Kidney capillary endothelial cell (primary cell): ENCODE results near the gene EVC.
"Not testable (repeated sequence)": the region's sequence is repeated elsewhere in the genome, so short reads cannot be mapped to it uniquely, and the experiment has no call there.

Experiments used
- DNase-seq: peaks from one replicate; pipeline ENCODE4 v3.0.0-alpha.2; 2018; ENCODE audit warnings: low spot score

EVC gene

GRCh38 chr4:5851637-5852301 is 140.8 kb downstream of the EVC start:
- no peak for DNase-seq

DNA sequence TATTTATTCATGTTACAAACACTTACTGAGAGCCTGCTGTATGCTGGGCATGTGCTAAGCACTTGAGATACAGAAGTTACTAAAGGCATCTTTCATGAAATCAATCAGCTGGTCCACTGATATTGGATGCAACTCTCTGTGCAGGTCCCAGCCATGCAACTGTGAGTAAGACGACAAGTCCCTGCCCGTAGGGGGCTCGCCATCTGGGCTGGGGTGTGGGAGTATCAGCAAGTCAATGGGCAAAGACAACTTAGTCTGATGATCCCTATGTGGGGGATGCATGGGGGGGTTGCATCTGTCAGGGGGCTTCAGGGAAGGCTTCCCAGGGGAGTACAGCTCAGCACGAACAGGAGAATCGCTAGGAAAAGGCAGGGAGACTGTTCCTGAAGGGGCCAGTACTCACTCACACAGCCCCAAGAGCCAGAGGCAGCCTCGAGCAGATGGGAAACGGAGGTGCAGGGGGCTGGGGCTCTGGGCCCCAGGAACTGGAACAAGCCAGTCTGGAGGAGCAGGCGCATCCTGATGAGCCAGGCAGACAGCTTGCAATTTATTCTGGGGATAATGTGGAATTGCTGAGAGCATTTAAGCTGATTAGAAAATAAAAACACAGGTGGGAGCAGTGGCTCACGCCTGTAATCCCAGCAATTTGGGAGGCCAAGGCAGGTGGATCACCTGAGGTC is 141.7 kb downstream of the EVC start:
- DNase-seq: no peak

DNA sequence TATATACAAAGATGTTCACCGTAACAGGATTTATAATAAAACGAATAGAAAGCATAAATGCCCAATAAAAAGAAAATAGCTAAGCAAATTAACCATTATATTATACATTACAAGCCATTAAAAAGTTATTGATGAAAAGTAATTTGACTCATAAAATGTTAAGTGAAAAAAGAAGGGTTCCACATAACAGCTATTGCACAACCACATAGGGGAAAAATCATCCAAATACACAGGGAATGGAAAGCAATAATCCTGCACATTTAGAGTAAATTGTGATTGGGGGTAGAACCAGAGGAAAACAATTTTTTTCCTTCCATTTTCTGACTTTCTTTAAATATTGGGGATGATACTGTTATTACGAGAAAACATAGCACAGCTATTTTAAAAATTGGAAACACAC is 143.9 kb downstream of the EVC start:
- no peak for DNase-seq

- not testable (repeated sequence) for DNase-seq
These were observed 145.4 kb downstream of the EVC start for GRCh38 chr4:5856362-5856761.

- no peak for DNase-seq
These were observed 146.2 kb downstream of the EVC start for GRCh38 chr4:5857199-5857598.

GRCh38 chr4:5858020-5858769 is 147.2 kb downstream of the EVC start:
- no peak for DNase-seq

DNA sequence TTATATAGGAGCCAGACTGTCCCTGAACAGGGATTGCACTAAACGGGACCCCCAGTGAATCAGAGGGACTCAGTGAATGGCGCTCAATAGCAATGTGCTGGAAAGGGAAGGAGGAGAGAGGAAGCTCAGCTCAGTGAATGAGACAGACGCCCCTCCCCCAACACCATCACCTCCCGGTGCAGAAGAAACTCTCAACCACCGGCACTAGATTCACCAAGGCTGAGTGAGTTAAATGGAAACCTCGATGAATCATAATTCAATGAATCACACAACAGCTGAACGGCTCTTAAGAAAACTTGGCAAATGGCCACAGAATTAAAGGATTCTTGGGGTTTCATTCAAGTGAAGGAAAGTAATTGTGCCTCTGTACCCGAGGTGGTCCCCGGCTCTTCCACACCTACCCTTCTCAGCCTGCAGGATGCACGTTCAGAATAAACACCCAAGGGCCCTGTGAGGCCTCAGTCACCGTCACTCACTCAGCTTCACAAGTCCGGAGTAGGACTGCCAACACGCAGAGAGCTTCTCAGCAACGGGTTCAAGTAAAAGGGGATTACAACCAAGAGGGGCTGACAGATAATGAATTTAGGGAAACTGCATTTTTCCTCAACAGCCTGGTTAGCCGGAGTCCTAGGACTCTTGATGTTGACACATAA is 152.6 kb downstream of the EVC start:
- DNase-seq: peak; percentile 99
